ENCODE measurements around the gene NDUFS3.

The NDUFS3 gene

GRCh38 chr11:47592251-47592650, 13.4 kb downstream of the NDUFS3 start:
- DNase-seq = no peak

DNA sequence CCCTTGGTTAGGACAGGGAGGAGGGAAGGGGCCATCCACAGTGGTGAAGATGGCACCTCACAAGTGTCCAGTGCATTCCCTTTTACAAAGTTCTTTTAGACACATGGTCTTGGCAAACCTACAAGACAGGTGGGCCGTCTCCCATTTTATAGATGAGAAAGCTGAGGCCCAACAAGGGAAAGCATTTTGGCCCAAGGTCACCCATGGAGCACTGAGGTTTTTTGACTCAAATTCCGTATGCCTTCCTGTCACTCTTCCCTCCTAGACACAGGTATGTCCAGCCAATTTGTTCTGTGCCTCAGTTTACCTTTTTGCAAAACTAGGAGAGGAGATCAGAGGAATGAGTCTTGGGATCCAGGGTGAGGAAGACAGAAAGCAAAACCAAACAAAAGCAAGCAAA, 14.1 kb downstream of the NDUFS3 start:
- DNase-seq = no peak

- DNase-seq = no peak
These were observed 14.6 kb downstream of the NDUFS3 start for GRCh38 chr11:47593492-47593933.

- peak; percentile 27 for DNase-seq
These were observed 15.3 kb downstream of the NDUFS3 start, which contains the start of gene C1QTNF4 for GRCh38 chr11:47593934-47594855. Gene C1QTNF4, minus strand, starts transcription at chr11:47594411. Its CDS starts 3,601 bp downstream, at chr11:47590810.

DNA sequence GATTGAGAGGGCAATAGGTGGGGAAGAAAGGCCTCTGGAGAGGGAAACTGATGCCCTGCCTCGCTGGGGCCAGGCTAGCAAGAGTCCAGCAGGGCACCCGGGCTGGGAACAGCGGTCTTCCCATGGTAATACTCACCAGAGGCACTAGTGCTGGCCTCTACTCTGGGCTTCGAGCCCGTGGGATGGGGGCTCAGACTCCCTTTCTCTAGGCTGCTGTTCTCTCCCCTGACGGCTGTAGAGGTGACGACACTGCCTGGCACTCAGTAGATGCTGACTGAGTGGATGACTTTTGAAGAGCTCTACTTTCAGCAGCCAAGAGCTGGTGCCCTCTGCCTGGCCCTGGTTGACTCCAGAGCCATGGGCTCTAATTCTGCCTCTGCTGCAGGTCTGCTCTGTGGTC, 16.2 kb downstream of the NDUFS3 start:
- no peak for DNase-seq

- DNase-seq = no peak
These were observed 17.1 kb downstream of the NDUFS3 start for GRCh38 chr11:47595967-47596366.

DNA sequence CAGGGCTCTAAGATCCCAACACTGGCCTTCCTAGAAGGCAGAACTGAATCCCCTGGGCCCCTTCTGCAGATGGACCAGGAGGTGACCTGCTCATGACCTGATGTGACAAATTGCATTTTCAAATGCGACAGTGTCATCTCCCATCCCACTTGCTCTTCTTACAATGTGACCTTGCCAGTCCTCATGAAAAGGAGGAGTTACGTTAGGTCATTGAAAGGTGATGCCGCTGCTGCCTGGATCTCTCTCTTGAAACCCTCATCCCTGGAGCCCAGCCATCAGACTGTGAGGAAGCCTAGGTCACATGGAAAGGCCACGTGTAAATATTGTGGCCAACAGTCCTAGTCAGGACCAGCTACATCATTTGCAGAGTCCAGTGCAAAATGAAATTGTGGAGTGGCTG, 21.0 kb downstream of the NDUFS3 start:
- DNase-seq = no peak

GRCh38 chr11:47603295-47603694, 24.4 kb downstream of the NDUFS3 start:
- DNase-seq = no peak

DNA sequence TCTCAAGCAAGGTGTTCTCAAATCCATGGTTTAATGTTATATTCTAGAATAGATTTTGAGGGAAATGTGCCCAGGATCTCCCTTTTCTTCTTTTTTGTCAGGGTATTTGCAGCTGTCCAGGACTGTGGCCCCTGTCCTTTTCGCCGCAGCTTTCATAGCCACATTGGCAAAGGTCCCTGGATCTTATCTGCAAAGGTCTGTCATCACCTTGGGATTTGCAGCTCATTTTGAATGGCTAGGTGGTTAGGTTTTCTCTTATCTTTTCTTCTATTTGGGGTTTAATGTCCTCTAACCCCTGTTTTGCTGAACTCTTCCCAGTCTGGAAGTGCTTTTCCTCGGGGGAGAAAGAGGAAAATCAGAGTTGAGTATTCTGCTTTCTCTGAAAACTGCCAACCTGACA, 27.0 kb downstream of the NDUFS3 start:
- DNase-seq = no peak

DNA sequence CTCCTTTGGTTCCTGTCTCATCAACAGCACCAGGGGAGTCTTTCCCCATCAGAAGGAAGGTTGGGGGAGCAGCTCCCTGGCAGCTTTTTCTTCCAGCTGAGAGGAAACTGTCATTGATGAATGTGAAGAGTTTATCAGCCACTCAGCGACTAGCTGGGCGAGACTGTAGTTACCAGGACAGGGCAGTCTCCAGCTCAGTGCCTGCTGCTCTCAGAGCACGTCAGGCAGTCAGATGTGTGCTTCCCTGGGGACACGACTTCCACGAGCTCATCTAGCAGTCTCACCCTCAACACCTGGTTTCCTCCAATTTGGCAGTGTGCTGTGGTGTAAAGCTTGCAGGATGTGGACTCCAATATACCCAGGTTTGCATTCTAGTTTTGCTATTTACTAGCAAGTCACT, 27.9 kb downstream of the NDUFS3 start:
- peak; percentile 38 for DNase-seq

- no peak for DNase-seq
These were observed 28.5 kb downstream of the NDUFS3 start for GRCh38 chr11:47607380-47607779.

DNA sequence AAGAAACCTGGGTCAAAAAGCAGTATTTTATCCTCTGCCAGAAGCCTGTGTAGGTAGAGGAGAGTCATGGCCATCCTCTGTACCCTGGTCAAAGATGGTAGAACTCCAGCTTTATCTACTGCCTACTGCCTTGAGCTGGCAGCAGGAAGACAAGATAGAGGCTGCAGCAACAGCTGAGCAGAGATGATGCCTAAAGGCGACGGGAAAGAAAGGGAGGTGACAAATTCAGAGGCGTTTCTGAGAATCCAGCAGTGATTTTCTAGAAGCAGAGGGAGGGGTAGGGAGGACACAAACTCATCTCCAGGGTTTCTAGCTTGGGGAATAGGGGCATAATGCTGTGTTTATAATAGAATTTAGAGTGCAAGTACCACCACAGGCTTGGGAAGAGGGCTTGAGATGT, 30.8 kb downstream of the NDUFS3 start:
- no peak for DNase-seq

- DNase-seq = no peak
These were observed 32.5 kb downstream of the NDUFS3 start for GRCh38 chr11:47611348-47611794.

DNA sequence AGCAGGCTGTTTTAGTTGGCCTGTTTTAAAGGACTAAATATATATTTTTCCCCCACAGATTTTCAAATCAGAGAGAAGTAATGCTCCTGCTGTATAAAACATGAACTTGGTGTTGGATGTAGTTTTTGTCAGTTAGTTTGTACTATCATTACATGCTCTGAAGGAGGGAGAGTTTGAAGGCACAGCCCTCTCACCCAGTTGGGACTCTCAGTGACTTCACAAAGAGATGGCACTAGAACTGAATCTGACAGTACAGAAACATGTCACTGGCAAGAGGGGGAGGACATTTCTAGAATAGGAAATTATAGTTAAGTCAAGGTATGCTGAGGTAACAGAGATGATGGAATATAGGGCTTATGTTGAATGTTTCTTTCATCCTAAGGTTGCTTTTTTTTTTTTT, 36.4 kb downstream of the NDUFS3 start:
- DNase-seq = no peak

DNA sequence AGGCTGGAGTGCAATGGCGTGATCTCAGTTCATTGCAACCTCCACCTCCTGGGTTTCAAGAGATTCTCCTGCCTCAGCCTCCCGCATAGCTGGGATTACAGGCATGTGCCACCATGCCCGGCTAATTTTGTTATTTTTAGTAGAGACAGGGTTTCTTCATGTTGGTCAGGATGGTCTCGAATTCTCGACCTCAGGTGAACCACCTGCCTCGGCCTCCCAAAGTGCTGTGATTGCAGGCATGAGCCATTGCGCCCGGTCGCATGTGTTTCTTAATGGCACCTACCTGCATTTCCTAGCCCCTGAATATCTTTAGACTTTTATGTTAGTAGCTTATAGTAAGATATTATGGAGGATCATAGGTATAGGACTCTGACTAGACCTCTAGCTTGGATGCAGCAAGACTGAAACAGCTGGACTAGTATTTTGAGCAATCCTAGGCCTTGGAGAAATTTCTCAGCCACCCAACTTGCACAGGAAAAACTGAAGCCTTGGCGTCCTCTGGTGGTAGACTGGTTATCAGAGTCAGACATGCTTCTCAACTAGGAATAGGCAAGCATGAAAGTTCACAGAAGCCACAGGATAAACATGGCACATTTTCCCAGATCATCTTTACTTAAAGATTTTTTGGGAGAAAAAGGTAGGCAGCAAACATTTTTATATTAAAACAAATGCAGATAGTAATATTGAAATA, 38.0 kb downstream of the NDUFS3 start:
- DNase-seq = peak; percentile 71

DNA sequence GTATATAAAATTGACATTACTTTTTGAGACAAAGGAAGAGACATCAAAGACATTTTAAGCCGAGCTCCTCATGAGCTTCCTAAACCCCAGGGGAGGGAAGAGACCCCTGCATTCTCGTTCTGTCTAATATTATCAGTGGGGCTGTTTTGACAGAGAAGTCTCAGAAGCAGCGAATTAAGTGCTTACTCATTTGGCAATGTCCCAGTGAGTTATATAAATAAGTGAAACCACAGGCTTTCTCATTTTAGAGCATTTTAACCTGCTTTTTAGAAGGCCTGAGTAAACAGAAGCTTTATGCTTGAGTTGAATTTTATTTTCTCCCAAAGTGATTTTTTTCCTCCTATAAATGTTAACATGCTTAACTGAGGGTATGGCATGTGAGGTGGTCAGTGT, 38.5 kb downstream of the NDUFS3 start:
- DNase-seq = no peak

DNA sequence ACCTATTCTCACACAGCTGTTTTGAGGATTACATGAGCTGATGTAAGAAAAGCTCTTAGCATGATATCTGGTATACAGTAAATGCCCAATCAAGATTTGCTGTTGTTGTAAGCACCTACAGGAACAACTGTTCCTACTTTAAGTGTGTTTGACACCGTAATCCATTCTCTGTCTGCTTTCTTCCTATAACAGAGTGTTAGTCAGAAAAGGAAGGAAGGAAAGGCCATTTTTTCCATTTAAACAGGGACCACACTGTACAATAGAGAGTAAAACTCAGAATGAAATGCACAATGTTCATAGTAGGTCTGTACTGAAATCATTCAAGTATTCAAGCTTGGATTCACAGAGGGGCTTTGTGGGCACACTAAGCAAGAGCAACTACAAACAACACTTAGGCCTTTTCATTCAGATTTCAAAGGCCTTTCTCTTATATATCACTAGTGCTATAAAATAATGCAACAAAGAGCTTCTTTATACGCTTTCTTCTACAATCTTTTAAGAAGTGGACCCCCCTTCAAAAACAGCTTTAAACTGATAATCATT, 42.0 kb downstream of the NDUFS3 start:
- DNase-seq = peak; percentile 53

GRCh38 chr11:47626234-47626633, 47.4 kb downstream of the NDUFS3 start:
- no peak for DNase-seq

- no peak for DNase-seq
These were observed 49.2 kb downstream of the NDUFS3 start for GRCh38 chr11:47628026-47628425.

- no peak for DNase-seq
These were observed 52.6 kb downstream of the NDUFS3 start for GRCh38 chr11:47631473-47631872.

Data from NCI-H82 (cell line).